NK-92 treated with Interleukin-12 subunit alpha and Interleukin-12 subunit beta, amount 100 ng/mL, for 24 hours (cell line): ENCODE results near the gene HADHA.
"Not testable (repeated sequence)": the region's sequence is repeated elsewhere in the genome, so short reads cannot be mapped to it uniquely, and the experiment has no call there.

Experiments
- DNase-seq: peaks from one replicate; lab custom pipeline; 2025; lab: John Stamatoyannopoulos, UW

The HADHA gene

DNA sequence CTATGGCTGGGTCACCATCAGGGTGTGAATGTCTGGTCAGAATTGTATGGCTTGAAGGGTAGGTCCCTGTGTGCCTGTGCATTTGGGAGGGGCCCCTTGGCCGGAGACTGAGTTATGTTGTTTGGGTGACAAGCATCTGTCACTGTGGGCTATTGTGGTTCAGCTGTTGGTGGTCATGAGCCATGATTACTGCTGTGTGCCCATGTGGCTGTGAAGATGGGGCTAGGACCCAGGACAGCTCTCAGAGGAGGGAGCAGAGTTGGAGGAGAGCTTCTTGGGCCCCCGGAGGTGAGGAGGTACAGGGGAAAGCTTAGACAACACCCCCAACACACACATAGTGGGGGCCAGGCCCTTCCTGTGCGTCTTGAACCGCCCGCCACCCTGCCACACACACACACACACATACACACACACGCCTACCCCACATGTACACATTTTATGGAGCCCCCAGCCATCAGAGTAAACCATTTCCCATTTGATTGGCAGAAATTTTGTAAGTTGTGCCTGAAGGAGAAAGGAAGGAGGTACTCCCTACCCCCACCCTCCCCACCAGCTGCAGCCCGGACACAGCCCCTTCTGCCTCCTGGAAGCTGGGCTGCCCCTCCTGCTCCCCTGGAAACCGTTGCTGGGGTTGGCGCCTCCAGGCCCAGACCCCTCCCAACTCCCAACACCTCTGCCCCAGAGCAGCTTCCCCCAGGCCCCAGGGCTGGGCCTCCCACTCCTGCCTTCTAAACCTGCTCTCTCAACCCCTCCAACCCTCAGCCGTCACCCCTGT is 69.6 kb downstream of the HADHA start:
- DNase-seq = no peak

DNA sequence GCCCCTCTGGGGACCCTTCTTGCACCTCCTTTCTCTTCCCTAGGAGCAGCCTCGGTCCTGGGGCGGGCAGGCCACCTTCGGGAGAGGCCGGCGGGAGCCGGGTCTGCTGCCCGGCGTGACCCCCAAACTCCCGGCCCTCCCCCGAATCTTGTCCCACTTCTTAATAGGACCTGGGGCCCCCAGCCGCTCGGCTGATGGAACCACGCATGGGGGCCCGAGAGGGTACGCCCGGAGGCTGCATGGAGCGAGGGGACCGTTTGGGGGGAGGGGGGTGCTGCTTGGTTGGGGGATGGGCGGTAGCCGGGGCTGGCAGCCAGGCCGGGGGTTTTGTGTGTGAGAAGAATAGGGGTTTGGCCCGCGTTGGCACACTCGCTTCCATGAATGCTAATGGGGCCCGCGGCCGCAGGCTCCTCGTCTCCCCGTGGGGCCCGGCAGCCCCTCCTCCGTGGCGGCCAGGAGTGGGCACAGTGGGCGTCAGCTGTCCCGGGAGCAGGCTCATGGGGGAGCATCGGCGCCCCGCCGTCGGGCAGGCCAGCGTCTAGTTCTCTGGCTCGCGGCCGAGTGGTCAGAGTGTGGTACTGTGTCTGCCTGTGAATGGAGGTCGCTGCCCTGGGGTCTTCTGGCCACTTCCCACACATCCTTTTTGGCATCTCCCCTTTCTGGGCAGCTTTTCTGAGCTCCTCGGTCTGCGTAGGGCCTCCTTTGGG is 70.5 kb downstream of the HADHA start:
- DNase-seq = no peak

DNA sequence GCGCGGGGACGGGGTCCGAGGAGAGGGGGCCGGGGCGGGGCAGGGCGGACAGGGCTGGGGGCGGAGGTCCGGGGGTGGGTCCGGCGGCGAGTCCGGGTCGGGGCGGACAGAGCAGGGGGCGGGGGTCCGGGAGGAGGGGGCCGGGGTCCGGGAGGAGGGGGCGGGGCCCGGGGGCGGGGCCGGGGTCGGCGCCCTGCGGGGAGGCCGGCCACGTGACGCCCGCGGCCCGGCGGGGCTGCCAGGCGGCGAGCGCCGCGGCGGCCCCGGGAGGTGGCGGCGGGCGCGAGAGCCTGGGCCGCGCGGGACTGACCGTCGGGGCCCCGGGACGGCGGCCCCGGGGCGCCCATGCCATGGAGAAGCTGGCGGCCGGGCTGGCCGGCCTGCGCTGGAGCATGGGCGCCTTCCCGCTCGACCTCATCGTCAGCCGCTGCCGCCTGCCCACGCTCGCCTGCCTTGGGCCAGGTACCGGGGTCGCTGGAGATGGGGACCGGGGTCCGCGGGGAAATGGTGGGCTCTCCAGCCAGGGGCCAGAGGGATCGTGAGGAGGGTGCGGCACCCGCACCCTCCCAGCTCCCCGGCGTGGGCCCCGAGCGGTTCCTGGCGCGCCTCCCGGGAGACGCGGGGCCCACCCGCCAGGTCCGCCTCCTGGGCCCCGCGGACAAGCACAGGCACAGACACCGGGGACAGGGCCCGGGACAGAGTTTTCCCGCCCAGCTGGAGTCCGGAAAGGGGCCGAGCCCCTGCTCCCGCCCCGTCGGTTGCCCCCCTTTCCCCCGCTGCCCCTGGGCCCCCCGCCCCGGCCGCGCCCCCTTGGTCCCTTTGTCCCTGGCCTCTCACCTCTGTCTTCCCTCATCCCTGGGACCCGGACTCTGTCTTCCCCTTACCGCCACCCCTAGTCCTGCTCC is 71.3 kb downstream of the HADHA start, which contains the start of gene GAREM2:
Gene GAREM2 (plus strand): TSS at position 218 of the 905 bp plus-strand sequence. CDS start 133 bp downstream, at position 351.
- no peak for DNase-seq

DNA sequence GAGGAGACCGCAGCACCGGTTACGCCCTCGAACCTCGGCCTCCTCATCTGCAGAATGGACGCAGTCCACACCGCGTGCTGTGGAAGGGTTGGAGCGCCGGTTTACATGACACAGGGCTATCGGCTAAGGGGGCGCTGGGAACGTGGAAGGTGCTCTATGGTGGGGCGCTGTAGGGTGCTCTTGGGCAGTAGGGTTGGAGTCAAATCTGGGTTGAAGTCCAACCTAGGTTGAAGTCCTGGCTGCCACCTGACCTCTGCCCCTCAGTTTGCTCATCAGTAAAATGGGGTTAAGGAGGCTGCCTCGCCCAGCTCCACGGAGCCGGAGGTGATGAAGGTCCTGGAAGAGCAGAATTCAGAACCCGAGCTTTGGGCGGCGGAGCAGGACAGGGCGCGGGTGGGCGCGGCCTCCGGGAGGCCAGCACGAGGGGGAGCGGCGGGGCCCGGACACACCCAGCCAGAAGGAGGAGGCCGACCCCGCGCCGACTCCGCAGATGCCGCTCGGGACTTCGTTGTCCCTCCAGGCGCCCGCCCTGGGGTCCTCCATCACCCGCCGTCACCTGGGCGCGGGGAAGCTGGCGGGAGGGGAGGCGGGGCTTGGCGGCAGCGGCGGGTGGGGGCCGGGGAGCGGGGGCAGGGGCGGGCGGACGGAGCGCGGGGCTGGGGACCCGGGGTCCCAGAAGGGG is 72.1 kb downstream of the HADHA start:
- no peak for DNase-seq

DNA sequence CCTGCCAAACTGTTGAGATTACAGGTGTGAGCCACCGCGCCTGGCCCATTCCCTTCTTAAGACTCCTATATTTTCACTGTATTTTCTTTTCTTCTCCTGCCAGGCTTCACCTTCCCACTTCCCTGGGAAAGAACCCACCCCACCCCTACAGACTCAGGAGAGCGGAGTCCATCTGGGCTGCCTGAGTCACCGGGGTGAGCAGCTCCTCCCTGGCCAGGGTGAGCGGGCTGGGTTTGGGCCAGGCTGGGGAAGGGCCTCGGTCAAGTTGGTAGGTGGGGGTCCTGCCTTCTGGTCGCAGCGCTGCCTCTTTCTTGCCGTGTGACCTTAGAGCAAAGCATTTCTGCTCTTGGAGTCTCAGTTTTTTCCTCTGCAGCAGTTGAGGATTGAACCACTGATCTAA is 73.6 kb downstream of the HADHA start:
- no peak for DNase-seq

DNA sequence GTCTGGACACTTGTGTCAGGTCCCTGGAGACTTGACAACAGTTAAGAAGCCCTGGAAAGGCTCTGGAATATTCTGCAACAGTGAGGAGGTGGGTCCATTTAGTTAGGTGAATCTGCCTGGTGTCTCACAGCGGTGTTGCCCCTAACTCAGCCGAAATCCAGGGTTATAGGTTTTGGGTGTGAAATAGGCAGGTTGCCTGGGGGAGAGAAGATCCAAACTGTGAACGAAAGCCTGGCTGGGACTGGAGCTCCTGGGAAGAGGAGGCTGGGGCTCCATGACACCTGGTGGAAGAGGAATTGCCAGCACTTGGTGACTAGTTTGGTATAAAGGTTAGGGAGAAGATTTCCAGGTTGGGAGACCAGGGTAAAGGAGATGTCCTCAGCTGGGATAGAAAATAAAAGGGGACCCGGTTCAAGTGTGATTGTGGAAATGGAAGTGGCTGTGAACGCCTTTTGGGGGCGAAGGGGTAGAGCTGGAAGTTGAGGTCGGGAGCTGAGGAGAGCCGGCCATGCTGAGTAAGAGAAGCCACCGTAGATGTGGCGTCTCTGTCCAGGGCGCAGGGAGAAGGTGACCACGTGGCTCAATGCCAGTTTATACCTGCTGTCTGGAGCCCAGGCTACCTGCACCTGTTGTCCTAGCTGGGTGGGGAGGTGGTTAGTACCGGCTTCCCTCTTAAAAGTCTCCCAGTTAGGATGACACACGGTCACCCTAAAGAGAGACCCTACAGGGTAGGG is 74.6 kb downstream of the HADHA start:
- no peak for DNase-seq

DNA sequence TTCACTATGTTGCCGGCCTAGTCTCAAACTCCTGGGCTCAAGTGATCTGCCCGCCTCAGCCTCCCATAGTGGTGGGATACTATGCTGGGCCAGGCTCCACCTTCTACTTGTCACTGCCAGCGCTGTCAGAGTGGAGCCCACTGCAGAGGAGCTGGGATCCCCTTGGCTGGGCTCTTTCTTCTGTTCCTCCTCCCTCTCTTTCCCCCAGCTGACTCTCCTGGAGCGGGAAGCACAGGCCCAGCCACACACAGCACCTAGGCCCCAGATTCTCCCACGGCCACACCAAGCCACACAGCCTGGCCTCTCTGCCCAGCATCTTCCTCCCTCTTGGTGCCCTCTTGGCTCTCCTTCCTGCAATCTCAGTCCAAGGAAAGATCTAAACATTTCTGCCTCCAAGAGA is 75.2 kb downstream of the HADHA start:
- no peak for DNase-seq

DNA sequence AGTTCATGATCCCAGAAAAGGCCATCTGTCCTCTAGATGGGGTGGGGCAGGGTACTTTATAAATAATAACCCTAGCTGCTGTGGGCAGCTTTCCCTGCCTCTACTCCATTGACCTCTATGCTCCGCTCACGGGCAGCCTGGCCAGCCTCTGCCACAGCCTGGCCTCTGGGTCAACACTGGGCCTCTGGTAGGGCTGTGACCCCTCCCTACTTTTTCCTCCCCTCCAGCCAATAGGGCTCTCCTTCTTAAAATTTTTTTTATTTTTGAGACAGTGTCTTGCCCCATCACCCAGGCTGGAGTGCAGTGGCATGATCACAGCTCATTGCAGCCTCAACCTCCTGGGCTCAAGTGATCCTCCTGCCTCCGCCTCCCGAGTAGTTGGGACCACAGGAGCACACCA is 75.6 kb downstream of the HADHA start:
- DNase-seq = no peak

DNA sequence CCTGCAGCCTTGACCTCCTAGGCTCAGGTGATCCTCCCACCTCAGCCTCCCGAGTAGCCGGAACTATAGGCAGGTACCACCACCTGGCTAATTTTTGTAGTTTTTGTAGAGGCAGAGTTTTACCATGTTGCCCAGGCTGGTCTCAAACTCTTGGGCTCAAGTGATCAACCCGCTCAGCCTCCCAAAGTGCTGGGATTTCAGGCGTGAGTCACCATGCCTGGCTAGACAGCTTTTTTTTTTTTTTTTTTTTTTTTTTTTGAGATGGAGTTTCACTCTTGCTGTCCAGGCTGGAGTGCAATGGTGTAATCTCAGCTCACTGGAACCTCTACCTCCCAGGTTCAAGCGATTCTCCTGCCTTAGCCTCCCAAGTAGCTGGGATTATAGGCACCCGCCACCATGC is 77.9 kb downstream of the HADHA start:
- DNase-seq = not testable (repeated sequence)

DNA sequence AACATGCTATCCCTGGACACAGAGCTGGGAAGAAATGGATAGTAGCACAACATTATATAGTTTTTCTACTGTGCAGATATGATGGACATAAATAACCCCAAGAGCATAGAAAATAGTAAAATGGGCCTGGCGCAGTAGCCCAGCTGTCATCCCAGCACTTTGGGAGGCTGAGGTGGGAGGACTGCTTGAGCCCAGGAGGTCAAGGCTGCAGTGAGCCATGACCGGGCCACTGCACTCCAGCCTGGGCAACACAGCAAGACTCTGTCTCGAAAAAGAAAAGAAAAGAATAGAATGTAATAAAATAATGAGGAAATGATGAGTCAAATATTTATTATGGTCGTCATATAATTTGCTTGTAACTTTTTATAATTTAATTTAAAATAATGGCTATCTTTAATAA is 79.0 kb downstream of the HADHA start:
- no peak for DNase-seq

DNA sequence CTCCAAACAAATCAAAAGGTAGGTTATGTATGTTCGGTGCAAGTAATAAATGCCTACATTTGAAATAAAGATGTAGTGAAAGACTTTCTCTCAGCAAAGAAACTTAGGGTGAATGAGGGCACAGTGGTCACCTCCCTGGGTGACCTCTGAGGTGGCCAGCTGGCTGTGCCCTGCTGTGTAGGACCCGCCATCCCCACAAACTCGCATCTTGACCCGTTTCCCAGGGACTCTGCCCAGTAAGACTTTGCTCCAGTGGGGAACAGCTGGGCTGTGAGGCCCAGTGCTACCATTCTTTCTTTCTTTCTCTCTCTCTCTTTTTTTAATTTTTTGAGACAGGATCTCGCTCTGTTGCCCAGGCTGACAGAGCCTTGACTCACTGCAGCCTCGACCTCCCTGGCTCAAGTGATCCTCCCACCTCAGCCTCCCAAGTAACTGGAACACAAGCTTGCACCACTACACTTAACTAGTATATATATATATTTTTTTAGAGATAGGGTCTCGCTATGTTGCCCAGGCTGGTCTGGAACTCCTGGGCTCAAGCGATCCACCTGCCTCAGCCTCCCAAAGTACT is 79.7 kb downstream of the HADHA start:
- DNase-seq = no peak

DNA sequence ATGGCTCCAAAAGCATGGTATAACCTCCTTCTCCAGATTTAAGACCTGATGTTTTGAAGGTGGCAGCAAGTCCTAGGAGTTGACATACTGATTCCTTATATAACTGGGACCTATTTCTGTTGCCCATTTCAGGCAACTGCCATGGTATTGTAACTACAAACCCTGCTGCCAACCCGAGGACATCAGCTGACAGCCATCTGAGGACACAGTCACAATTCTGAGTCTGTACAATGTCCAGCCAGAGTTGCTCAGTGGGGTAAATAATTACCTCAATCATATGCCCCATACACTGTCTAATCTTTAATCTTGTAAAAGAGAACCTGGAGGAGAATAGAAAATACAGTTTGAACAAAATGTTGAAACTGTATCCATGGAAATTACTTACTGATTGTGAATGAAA is 80.2 kb downstream of the HADHA start:
- DNase-seq = no peak

DNA sequence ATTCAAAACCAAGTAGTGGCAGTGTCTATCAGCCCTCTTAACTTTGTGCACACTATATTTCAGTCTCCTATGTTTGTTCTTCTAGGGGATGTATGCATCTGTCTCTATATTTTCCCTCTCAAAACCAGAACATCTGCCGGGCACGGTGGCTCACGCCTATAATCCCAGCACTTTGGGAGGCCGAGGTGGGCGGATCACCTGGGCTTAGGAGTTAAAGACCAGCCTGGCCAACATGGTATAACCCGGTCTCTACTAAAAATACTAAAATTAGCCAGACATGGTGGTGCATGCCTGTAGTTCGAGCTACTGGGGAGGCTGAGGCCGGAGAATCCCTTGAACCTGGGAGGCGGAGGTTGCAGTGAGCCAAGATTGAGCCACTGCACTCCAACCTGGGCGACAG is 81.5 kb downstream of the HADHA start:
- DNase-seq = no peak

DNA sequence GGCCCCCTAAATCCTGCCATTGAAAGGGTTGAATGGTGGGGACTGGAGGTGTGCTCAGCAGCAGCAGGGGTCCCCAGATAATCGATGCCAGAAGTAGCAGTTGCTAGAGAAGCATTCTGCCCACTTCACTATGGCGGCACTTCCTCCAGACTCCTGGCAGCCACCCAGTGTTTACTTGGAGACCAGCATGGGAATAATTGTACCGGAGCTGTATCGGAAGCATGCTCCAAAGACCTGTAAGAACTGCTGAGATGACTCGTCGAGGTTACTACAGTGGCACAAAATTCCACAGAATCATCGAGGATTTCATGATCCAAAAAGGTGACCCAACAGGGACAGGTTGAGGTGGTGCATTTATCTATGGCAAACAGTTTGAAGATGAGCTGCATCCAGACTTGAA is 82.5 kb downstream of the HADHA start:
- DNase-seq = no peak

DNA sequence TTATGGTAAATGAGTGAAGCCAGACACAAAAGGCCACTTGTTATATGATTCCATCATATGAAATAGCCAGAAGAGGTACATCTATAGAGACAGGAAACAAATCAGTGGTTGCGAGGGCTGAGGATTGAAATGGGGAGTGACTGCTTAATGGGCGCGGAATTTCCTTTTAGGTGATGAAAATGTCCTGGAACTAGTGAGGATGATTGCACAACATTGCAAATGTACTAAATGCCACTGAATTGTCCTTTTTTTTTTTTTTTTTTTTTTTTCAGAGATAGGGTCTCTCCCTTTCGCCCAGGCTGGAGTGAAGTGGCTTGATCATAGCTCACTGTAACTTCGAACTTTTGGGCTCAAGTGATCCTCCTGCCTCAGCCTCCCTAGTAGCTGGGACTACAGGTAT is 86.9 kb downstream of the HADHA start:
- DNase-seq = no peak

DNA sequence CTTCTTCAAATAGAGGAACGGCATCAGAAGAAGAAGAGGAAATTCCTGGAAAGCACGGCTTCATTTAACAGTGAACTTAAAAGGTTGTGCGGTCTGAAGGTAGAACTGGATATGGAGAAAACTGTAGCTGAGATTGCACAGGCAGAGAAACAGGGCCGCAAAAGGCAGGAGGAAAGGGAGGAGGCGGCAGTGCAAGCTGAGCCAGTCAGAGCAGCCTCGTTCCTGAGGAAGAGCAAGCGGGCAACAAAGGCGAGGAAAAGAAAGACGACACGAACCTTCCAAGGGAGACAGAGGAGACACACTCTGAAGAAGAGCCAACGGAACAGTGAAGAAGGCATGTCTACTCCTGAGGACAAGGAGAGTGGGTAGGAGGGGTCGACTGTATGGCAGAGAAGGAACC is 94.2 kb downstream of the HADHA start:
- no peak for DNase-seq

DNA sequence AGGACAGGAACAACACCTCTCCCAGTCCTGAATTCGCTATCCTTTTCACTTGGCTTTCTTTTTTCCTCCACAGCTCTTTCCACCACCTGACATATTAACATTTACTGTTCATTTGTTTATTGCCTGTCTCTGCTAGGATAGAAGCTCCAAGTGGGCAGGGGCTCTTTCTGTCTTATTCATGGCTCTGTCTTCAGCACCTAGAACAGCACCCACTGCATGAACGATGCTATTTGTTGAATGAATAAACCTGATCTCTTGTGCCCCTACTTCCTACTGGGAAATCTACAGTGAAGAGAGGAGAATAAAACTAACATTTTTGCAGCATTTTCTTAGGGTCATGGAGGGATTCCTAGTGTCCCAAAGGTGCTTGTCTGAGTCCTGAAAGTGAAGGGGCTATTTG is 95.9 kb downstream of the HADHA start:
- no peak for DNase-seq

DNA sequence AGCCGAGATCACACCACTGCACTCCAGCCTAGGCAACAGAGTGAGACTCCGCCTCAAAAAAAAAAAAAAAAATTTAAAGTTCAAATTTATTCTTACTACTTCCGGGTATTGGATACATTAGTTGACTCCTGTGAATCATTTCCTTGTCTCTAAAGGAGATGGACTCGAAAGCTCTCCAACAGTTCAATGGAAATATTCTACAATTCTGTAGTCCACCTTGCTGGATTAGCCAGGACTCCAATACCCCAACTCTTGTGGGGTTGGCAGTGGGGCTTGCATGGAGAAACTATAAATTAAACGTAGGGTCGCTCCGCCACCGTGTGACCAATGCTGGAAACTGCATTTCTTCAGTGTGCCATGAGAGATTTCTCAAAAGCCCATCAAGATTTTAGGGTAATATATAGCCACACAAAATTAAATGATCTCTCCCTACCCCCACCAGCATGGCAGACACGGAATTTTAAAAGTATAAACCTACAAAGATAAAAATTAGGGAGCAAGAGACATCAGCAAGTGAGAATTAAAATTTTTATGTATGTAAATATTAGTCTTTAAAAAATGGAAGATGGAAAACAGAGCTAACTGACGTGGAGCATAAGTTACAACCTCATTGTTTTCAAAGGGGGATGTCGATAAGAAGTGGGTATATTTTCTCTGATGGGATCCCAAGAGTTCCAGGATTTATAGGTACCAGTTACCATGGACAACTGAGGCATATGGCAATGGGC is 99.3 kb downstream of the HADHA start:
- DNase-seq = peak; percentile 12

DNA sequence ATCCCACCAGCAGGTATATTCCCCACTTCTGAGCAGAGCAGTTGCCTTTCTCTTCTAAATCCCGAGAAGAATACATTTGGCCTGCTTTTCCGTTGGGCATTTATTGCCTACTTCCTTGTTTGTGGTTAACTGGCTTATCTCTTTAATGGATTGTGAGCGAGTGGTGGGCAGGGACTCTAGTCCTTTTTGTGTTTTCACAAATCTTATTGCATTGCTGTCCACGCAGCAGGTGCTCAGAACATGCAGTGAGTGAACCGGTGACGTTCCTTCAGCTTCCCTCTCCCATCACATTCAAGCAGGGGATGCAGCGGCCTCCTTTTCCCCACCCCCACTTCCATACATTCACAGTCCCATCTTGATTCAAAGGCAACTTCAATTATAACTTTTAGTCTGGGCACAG is 100.4 kb downstream of the HADHA start:
- DNase-seq = no peak

DNA sequence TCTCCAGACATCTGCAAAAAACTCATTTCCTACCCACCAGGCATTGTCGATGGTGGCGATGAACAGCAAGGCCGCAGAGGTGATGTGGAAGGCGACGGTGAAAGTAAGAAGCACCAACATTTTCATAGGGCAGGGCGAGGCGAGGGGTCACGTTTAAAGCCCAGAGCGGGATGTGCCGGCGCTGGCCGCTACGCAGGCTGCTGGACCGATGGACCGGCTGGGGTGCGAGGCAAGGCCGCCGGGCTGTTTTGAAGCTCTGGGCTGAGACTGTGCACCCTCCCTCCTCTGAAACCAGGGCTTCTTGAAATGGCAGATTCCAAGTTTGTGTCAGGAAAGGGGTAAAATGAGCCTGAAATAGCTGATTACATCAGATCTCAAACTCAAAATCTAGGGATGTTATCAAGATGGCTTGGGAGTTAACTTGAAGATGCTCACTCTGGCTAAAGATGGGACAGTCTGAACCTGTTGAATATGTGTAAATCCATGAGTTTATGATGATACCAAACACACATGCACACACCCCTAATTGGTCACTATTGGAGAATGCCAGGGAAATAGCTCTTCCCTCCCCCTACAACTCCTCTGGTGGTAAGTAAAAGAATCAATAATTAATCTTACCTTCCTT is 103.2 kb downstream of the HADHA start:
- no peak for DNase-seq
